Measurements from ENCODE around the gene IGBP1. TPM values are rescaled to one million over a fixed set of nuclear protein-coding genes. Genes with fewer than 3 reads are reported as not detected.

Gene IGBP1
- total RNA-seq, 1 experiment from 2014 or later: 41.6 TPM

DNA sequence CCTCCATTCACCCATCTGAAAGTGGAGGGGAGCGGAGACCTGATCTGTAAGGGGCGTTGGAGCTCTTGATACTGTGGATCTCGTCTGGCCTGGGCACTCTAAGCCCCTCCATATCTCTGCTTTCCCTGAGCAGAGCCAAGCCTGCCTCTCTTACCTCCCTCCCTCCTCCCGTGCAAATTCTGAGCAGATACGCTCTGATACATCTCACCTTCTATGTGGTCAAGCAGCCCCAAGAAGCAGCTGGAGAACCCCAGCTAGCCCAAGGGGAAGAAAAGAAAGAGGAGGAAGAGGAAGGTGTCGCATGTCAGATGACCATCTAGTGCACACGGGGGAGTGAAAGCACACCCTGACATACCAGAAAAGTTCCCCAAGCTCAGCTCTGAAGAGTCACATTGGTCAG, 42.1 kb downstream of the IGBP1 start:
- H3K4me1 Mint-ChIP-seq (ENCODE audit: low read depth, unreplicated experiment): no peaks in the 10 kb centered on the region
- H3K9me3 Mint-ChIP-seq (ENCODE audit: unreplicated experiment): no peaks in the 10 kb centered on the region
- no peaks in the 10 kb centered on the region for H3K27me3 Mint-ChIP-seq (ENCODE audit: insufficient read depth, unreplicated experiment)
- Histone ChIP-seq H3K4me1 (no peaks in the 10 kb centered on the region), H3K36me3 (ENCODE audit: control insufficient read depth, insufficient read depth, low read length) (no peaks in the 10 kb centered on the region), H3K4me3 (ENCODE audit: low read depth, low read length) (no peak overlapping the region), H3K27me3 (replicated peaks; ENCODE audit: control insufficient read depth, insufficient read depth, low read length) (no peaks in the 10 kb centered on the region), H3K9me3 (no peaks in the 10 kb centered on the region)
- intact Hi-C loops (cut with micrococcal nuclease; ENCODE audit: unreplicated experiment): no loop called here
- ChIA-PET CTCF (no interaction called here), POLR2A (no interaction called here)
- no TSS peak for BruUV-seq (replicated peaks)
- no peak overlapping the region for H3K27ac Mint-ChIP-seq (ENCODE audit: unreplicated experiment)
- DNase-seq: no peak
- no peaks in the 10 kb centered on the region for H3K36me3 Mint-ChIP-seq (ENCODE audit: insufficient read depth, unreplicated experiment)
- no peak overlapping the region for H3K4me3 Mint-ChIP-seq (ENCODE audit: unreplicated experiment)
- TF ChIP-seq, protein P1, sequence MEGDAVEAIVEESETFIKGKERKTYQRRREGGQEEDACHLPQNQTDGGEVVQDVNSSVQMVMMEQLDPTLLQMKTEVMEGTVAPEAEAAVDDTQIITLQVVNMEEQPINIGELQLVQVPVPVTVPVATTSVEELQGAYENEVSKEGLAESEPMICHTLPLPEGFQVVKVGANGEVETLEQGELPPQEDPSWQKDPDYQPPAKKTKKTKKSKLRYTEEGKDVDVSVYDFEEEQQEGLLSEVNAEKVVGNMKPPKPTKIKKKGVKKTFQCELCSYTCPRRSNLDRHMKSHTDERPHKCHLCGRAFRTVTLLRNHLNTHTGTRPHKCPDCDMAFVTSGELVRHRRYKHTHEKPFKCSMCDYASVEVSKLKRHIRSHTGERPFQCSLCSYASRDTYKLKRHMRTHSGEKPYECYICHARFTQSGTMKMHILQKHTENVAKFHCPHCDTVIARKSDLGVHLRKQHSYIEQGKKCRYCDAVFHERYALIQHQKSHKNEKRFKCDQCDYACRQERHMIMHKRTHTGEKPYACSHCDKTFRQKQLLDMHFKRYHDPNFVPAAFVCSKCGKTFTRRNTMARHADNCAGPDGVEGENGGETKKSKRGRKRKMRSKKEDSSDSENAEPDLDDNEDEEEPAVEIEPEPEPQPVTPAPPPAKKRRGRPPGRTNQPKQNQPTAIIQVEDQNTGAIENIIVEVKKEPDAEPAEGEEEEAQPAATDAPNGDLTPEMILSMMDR (IDR thresholded peaks at IDR 0.05; ENCODE audit: insufficient read depth in 1 of 2, low read depth in 1 of 2, low read length in 1 of 2, severe bottlenecking in 1 of 2, unreplicated experiment in 1 of 2): no peak

DNA sequence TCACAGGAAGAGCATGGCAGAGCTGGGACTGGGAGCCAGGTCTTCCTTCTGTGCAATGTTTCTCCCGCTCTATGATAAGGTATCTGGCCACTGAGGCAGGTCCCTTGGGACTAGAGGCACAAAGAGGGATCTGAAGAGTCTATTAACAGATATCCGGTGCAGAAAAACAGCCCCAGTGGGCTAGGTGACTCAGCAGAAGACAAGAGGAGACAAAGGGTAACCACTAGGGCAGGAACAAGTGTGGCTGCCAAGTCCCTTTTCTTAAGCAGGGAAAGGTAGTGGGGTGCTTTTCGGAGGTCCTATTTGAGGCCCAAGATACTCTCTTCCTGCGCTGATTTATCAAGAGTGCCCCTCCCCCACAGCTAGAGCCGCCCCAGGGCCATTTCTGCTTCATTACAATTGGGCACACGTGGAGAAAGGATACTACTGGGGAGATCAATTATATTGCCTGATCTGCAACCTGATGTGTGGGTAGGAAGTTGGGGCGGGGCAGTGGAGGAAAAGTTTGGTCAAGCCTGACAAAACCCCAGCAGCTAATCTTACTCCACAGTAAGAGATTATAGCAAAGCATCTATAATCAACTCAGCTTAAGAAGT, 43.8 kb downstream of the IGBP1 start, which contains the start of gene DGAT2L6:
DGAT2L6 (plus strand) TSS at position 546 of the 596 bp plus-strand sequence. CDS start 100 bp downstream, outside the sequence.
- BruUV-seq (replicated peaks): no TSS peak
- Histone ChIP-seq H3K27me3 (replicated peaks; ENCODE audit: control insufficient read depth, insufficient read depth, low read length) (no peaks in the 10 kb centered on the region), H3K36me3 (ENCODE audit: control insufficient read depth, insufficient read depth, low read length) (no peaks in the 10 kb centered on the region), H3K4me3 (ENCODE audit: low read depth, low read length) (no peak within 1 kb of the TSS), H3K9me3 (no peaks in the 10 kb centered on the region), H3K4me1 (no peaks in the 10 kb centered on the region)
- TF ChIP-seq, protein P1 (IDR thresholded peaks at IDR 0.05; ENCODE audit: insufficient read depth in 1 of 2, low read depth in 1 of 2, low read length in 1 of 2, severe bottlenecking in 1 of 2, unreplicated experiment in 1 of 2): no peak
- Mint-ChIP-seq H3K4me3 (ENCODE audit: unreplicated experiment) (no peak within 1 kb of the TSS), H3K27me3 (ENCODE audit: insufficient read depth, unreplicated experiment) (peaks cover 3% of the 10 kb centered on the region), H3K27ac (ENCODE audit: unreplicated experiment) (no peak within 1 kb of the TSS), H3K9me3 (ENCODE audit: unreplicated experiment) (no peaks in the 10 kb centered on the region), H3K36me3 (ENCODE audit: insufficient read depth, unreplicated experiment) (no peaks in the 10 kb centered on the region), H3K4me1 (ENCODE audit: low read depth, unreplicated experiment) (no peaks in the 10 kb centered on the region)
- POLR2A ChIA-PET: no interaction called here
- CTCF ChIA-PET: no interaction called here
- DNase-seq: no peak
- intact Hi-C loops (cut with micrococcal nuclease; ENCODE audit: unreplicated experiment): no loop called here

DNA sequence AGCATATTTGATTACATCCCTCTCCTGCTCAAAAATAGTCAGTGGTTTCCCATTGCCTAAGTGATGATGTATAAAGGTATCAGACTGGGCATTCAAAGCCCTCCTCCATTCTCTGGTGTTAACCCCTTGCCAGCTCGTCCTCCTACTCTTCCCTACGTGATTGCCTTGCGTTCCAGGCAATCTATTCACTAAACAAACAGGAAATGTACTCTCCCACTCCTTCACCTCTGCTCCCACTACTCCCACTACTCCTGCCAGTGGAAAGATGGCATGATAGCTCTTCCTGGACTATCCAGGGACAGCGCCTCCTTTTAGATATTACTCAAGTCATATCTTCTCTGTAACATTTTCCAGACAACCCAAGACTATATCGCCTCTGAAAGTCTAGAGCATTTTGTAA, 49.8 kb downstream of the IGBP1 start:
- no TSS peak for BruUV-seq (replicated peaks)
- Mint-ChIP-seq H3K4me1 (ENCODE audit: low read depth, unreplicated experiment) (no peaks in the 10 kb centered on the region), H3K4me3 (ENCODE audit: unreplicated experiment) (no peak overlapping the region), H3K27me3 (ENCODE audit: insufficient read depth, unreplicated experiment) (peaks cover 6% of the 10 kb centered on the region), H3K9me3 (ENCODE audit: unreplicated experiment) (no peaks in the 10 kb centered on the region), H3K27ac (ENCODE audit: unreplicated experiment) (no peak overlapping the region), H3K36me3 (ENCODE audit: insufficient read depth, unreplicated experiment) (no peaks in the 10 kb centered on the region)
- Histone ChIP-seq H3K27me3 (replicated peaks; ENCODE audit: control insufficient read depth, insufficient read depth, low read length) (no peaks in the 10 kb centered on the region), H3K4me1 (no peaks in the 10 kb centered on the region), H3K4me3 (ENCODE audit: low read depth, low read length) (no peak overlapping the region), H3K36me3 (ENCODE audit: control insufficient read depth, insufficient read depth, low read length) (no peaks in the 10 kb centered on the region), H3K9me3 (no peaks in the 10 kb centered on the region)
- POLR2A ChIA-PET: no interaction called here
- TF ChIP-seq, protein P1 (IDR thresholded peaks at IDR 0.05; ENCODE audit: insufficient read depth in 1 of 2, low read depth in 1 of 2, low read length in 1 of 2, severe bottlenecking in 1 of 2, unreplicated experiment in 1 of 2): no peak
- intact Hi-C loops (cut with micrococcal nuclease; ENCODE audit: unreplicated experiment): no loop called here
- DNase-seq: no peak
- CTCF ChIA-PET: no interaction called here

Data from Caco-2 (cell line).